ENCODE results near the gene CNTN4.
"Not testable (repeated sequence)": the region's sequence is repeated elsewhere in the genome, so short reads cannot be mapped to it uniquely, and the experiment has no call there.

DNA sequence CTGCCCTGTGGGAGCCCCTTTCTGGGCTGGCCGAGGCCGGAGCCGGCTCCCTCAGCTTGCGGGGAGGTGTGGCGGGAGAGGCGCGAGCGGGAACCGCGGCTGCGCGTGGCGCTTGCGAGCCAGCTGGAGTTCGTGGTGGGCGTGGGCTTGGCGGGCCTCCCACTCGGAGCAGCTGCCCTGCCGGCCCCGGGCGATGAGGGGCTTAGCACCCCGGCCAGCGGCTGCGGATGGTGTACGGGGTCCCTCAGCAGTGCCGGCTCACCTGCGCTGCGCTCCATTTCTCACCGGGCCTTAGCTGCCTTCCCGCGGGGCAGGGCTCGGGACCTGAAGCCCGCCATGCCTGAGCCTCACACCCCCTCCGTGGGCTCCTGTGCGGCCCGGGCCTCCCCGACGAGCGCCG lies 15.1 kb upstream of the CNTN4 start:
- TF ChIP-seq POLR2A (IDR thresholded peaks at IDR 0.05) = not testable (repeated sequence)
- TF ChIP-seq, protein P1, sequence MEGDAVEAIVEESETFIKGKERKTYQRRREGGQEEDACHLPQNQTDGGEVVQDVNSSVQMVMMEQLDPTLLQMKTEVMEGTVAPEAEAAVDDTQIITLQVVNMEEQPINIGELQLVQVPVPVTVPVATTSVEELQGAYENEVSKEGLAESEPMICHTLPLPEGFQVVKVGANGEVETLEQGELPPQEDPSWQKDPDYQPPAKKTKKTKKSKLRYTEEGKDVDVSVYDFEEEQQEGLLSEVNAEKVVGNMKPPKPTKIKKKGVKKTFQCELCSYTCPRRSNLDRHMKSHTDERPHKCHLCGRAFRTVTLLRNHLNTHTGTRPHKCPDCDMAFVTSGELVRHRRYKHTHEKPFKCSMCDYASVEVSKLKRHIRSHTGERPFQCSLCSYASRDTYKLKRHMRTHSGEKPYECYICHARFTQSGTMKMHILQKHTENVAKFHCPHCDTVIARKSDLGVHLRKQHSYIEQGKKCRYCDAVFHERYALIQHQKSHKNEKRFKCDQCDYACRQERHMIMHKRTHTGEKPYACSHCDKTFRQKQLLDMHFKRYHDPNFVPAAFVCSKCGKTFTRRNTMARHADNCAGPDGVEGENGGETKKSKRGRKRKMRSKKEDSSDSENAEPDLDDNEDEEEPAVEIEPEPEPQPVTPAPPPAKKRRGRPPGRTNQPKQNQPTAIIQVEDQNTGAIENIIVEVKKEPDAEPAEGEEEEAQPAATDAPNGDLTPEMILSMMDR (IDR thresholded peaks at IDR 0.05) = not testable (repeated sequence)

Measured in right lobe of liver (tissue), 4 donors.